IMR-90 (cell line): ENCODE results near the gene FANK1. TPM values are rescaled to one million over a fixed set of nuclear protein-coding genes. Genes with fewer than 3 reads are reported as not detected.

Source experiments
- ATAC-seq: fragments of 200-7000 bp; cut with Tn5 transposase; 2 replicates; pipeline ENCODE4 v1.9.1; 2020; ENCODE audit warnings: low read depth, mild to moderate bottlenecking, moderate library complexity
- BruUV-seq: library from RNA; stranded (reverse); fragments of 400-500 nt; replicated peaks from 2 replicates; lab custom pipeline; 2021; lab: Mats Ljungman, UMichigan
- CTCF ChIA-PET: fragments of 300-600 bp; formaldehyde crosslinking; extraction: SDS; loops from one replicate; lab custom pipeline; 2021; ENCODE audit warnings: antibody characterized with exemption; lab: Yijun Ruan, JAX
- POLR2A ChIA-PET: fragments of 300-600 bp; sonication (Branson Sonifier 250); formaldehyde crosslinking; loops from one replicate; lab custom pipeline; 2022; ENCODE audit warnings: antibody characterized with exemption; ENCODE audit not compliant: unreplicated experiment; lab: Charles Lee
- DNase-seq: peaks from one replicate; pipeline ENCODE4 v3.0.0; 2013
- H2AFZ ChIP-seq: replicated peaks from 2 replicates; pipeline ENCODE3; 2013; ENCODE audit warnings: low read length, mild to moderate bottlenecking; ENCODE audit not compliant: poor library complexity
- H2AK5ac ChIP-seq: 2 replicates; pipeline ENCODE4 v1.6.1; 2013; ENCODE audit warnings: low read depth, low read length, inconsistent platforms
- H2AK9ac ChIP-seq: replicated peaks from 2 replicates; pipeline ENCODE3; 2013; ENCODE audit warnings: mild to moderate bottlenecking, low read depth, low read length, moderate library complexity; ENCODE audit not compliant: poor library complexity
- H2BK120ac ChIP-seq: 2 replicates; pipeline ENCODE4 v1.6.1; 2013; ENCODE audit warnings: low read depth, low read length, inconsistent platforms
- H2BK15ac ChIP-seq: 3 replicates; pipeline ENCODE4 v1.6.1; 2013; ENCODE audit warnings: low read depth, low read length, inconsistent platforms
- H2BK20ac ChIP-seq: 2 replicates; pipeline ENCODE4 v1.6.1; 2013; ENCODE audit warnings: low read depth, mild to moderate bottlenecking, inconsistent platforms, low read length, moderate library complexity
- H2BK5ac ChIP-seq: 2 replicates; pipeline ENCODE4 v1.6.1; 2013; ENCODE audit warnings: mild to moderate bottlenecking, low read depth, low read length, inconsistent platforms; ENCODE audit not compliant: poor library complexity, severe bottlenecking
- H3K14ac ChIP-seq: replicated peaks from 2 replicates; pipeline ENCODE4 v1.6.1; 2013; ENCODE audit warnings: low read depth, low read length, inconsistent platforms
- H3K18ac ChIP-seq: 2 replicates; pipeline ENCODE4 v1.6.1; 2013; ENCODE audit warnings: low read depth, low read length, control low read depth
- H3K23ac ChIP-seq: 2 replicates; pipeline ENCODE4 v1.6.1; 2013; ENCODE audit warnings: low read depth, low read length, inconsistent platforms
- H3K27ac ChIP-seq: 2 replicates; pipeline ENCODE4 v1.5.1; 2013; ENCODE audit warnings: mild to moderate bottlenecking, control low read depth, low read length; ENCODE audit not compliant: insufficient read depth
- H3K27me3 ChIP-seq: 2 replicates; pipeline ENCODE4 v1.6.1; 2013; ENCODE audit warnings: low read length; ENCODE audit not compliant: control insufficient read depth, insufficient read depth
- H3K36me3 ChIP-seq: 2 replicates; pipeline ENCODE4 v1.6.1; 2013; ENCODE audit warnings: low read length, mixed read lengths; ENCODE audit not compliant: control insufficient read depth, insufficient read depth
- H3K4ac ChIP-seq: 2 replicates; pipeline ENCODE4 v1.6.1; 2013; ENCODE audit warnings: low read depth, low read length, inconsistent platforms
- H3K4me1 ChIP-seq: 2 replicates; pipeline ENCODE4 v1.6.1; 2013; ENCODE audit warnings: low read length, mixed read lengths; ENCODE audit not compliant: control insufficient read depth, insufficient read depth
- H3K4me2 ChIP-seq: 2 replicates; pipeline ENCODE4 v1.6.1; 2013; ENCODE audit warnings: low read depth, mild to moderate bottlenecking, control low read depth, low read length, moderate library complexity
- H3K4me3 ChIP-seq: 2 replicates; pipeline ENCODE4 v1.5.1; 2013; ENCODE audit warnings: low read depth, mild to moderate bottlenecking, control low read depth, low read length, moderate library complexity; ENCODE audit not compliant: insufficient read depth
- H3K56ac ChIP-seq: 2 replicates; pipeline ENCODE4 v1.6.1; 2013; ENCODE audit warnings: low read length, inconsistent platforms; ENCODE audit not compliant: insufficient read depth; ENCODE audit errors: extremely low read depth
- H3K79me1 ChIP-seq, 2 experiments: 2 replicates each; pipeline ENCODE4 v1.6.1; 2013; ENCODE audit warnings: low read length in 2 of 2, inconsistent platforms in 1 of 2, low read depth in 1 of 2
- H3K9ac ChIP-seq: 2 replicates; pipeline ENCODE4 v1.6.1; 2013; ENCODE audit warnings: low read depth, low read length, control low read depth
- H3K9me1 ChIP-seq: 2 replicates; pipeline ENCODE4 v1.6.1; 2013; ENCODE audit warnings: low read length, inconsistent platforms; ENCODE audit not compliant: insufficient read depth
- H3K9me3 ChIP-seq: 2 replicates; pipeline ENCODE4 v1.6.1; 2013; ENCODE audit warnings: low read length; ENCODE audit not compliant: control insufficient read depth, insufficient read depth
- H4K20me1 ChIP-seq: 2 replicates; pipeline ENCODE4 v1.6.1; 2013; ENCODE audit warnings: low read length, inconsistent platforms; ENCODE audit not compliant: insufficient read depth
- H4K5ac ChIP-seq: 2 replicates; pipeline ENCODE4 v1.6.1; 2013; ENCODE audit warnings: mild to moderate bottlenecking, low read depth, low read length, control low read depth
- H4K8ac ChIP-seq, 2 experiments: 2 replicates each; pipeline ENCODE4 v1.6.1; 2013; ENCODE audit warnings: low read depth in 2 of 2, low read length in 2 of 2, control low read depth in 1 of 2, inconsistent platforms in 1 of 2
- H4K91ac ChIP-seq: 2 replicates; pipeline ENCODE4 v1.6.1; 2013; ENCODE audit warnings: low read depth, low read length, inconsistent platforms; ENCODE audit not compliant: insufficient read depth
- CTCF ChIP-seq: conservative IDR thresholded peaks from 2 replicates; pipeline ENCODE4 v1.5.1; 2012; ENCODE audit warnings: mild to moderate bottlenecking, low read depth, low read length, improper control_type of control experiment
- RFX5 ChIP-seq: IDR thresholded peaks from 2 replicates; pipeline ENCODE4 v1.8.0; 2012; ENCODE audit warnings: low read depth, mild to moderate bottlenecking, low read length, moderate library complexity
- WGBS, 2 experiments: methylation state at CpG; one replicate each; pipeline versions ENCODE4 v1.1.5 to v1.1.7; 2013; ENCODE audit warnings: missing lambda C conversion rate in 2 of 2; ENCODE audit not compliant: insufficient read length in 1 of 2; ENCODE audit errors: extremely low coverage in 2 of 2; 5-methylcytosine and 5-hydroxymethylcytosine counted together
- dilution Hi-C: fragments of 300-500 bp; cut with HindIII; formaldehyde crosslinking; loops from one replicate; pipeline ENCODE4 v1.14.3; 2018; ENCODE audit warnings: low sequenced_read_pairs; ENCODE audit not compliant: unreplicated experiment
- in situ Hi-C: fragments of 300-500 bp; cut with MboI; formaldehyde crosslinking; loops from 3 replicates; pipeline ENCODE4 v1.14.3; 2019; ENCODE audit warnings: low sequenced_read_pairs, inconsistent platforms, mixed read lengths
- intact Hi-C: fragments of 100-400 bp; cut with micrococcal nuclease; formaldehyde crosslinking; loops from 2 replicates; pipeline ENCODE4 v1.10.0; 2022
- polyA plus RNA-seq, 3 experiments: library from polyadenylated mRNA; depleted of rRNA; stranded (reverse); fragments of >200 nt; gene quantifications; 2 replicates each; pipeline ENCODE4 v1.2.3, GENCODE V29; 2012; ENCODE audit warnings: low replicate concordance in 1 of 3
- total RNA-seq: library from RNA; depleted of rRNA; stranded (reverse); fragments of >200 nt; gene quantifications from 2 replicates; pipeline ENCODE4 v1.2.3, GENCODE V29; 2012

The FANK1 gene
- total and polyA plus RNA-seq, 2 of the 4 experiments (the other 2 are of a cell fraction) = 0.90 to 2.2 TPM

GRCh38 chr10:126043389-126043788 is 147.0 kb downstream of the FANK1 start:
- Histone ChIP-seq H2AFZ (no peak overlapping the region), H4K8ac (no peak overlapping the region), H3K79me1 (no peaks in the 10 kb centered on the region), H2BK15ac (no peak overlapping the region), H3K18ac (no peak overlapping the region), H2AK9ac (no peak overlapping the region), H4K5ac (no peak overlapping the region), H3K27ac (no peak overlapping the region), H3K56ac (no peak overlapping the region), H3K9me1 (no peaks in the 10 kb centered on the region), H3K27me3 (no peaks in the 10 kb centered on the region), H3K4me2 (no peak overlapping the region), H2BK20ac (no peak overlapping the region), H4K20me1 (no peaks in the 10 kb centered on the region), H3K9ac (no peak overlapping the region), H3K36me3 (no peaks in the 10 kb centered on the region), H3K4me1 (0 out of 2 replicates have a peak, but pooled peaks cover 3% of the 10 kb centered on the region), H3K4ac (no peak overlapping the region), H2BK120ac (no peak overlapping the region), H2BK5ac (no peak overlapping the region), H3K14ac (no peak overlapping the region), H3K4me3 (no peak overlapping the region), H3K9me3 (no peaks in the 10 kb centered on the region; the same call in 1 of the 2 replicates), H4K91ac (no peak overlapping the region), H3K23ac (no peak overlapping the region), H2AK5ac (no peak overlapping the region)
- WGBS, 2 experiments = 73% methylated on average over 2 of the region's 10 CpGs; no CpG with 5 or more reads in 1 of the 2 experiments
- no TSS peak for BruUV-seq
- in situ Hi-C loops = no loop called here
- CTCF ChIA-PET = no interaction called here
- no peak for DNase-seq
- intact Hi-C loops = no loop called here
- POLR2A ChIA-PET = no interaction called here
- ATAC-seq = no peak
- dilution Hi-C loops = no loop called here
- TF ChIP-seq RFX5 (no peak), CTCF (no peak)
